Smooth muscle cell (in vitro differentiated cells): ENCODE data around the gene CCDC51. TPM values are rescaled to one million over a fixed set of nuclear protein-coding genes. Genes with fewer than 3 reads are reported as not detected.
"Not testable (repeated sequence)": the region's sequence is repeated elsewhere in the genome, so short reads cannot be mapped to it uniquely, and the experiment has no call there.

Experiments used
- DNase-seq: peaks from one replicate; lab custom pipeline; 2025; ENCODE audit not compliant: unreplicated experiment; lab: John Stamatoyannopoulos, UW
- H2AFZ ChIP-seq: fragments of 200-600 bp; sonication (generic); 2 replicates; pipeline ENCODE4 v1.6.0; 2016; ENCODE audit warnings: antibody characterized with exemption, low read depth, mild to moderate bottlenecking
- H3F3A ChIP-seq: fragments of 200-600 bp; sonication (generic); 2 replicates; pipeline ENCODE4 v1.6.0; 2017; ENCODE audit warnings: antibody characterized with exemption, low read depth
- H3K27ac ChIP-seq: fragments of 200-600 bp; sonication (generic); 2 replicates; pipeline ENCODE4 v1.5.1; 2016; ENCODE audit warnings: low read depth, mild to moderate bottlenecking
- H3K27me3 ChIP-seq: fragments of 200-600 bp; sonication (generic); 2 replicates; pipeline ENCODE4 v1.6.1; 2016; ENCODE audit warnings: low read depth, mild to moderate bottlenecking
- H3K36me3 ChIP-seq: fragments of 200-600 bp; sonication (generic); 2 replicates; pipeline ENCODE4 v1.5.1; 2016; ENCODE audit warnings: low read depth
- H3K4me1 ChIP-seq: fragments of 200-600 bp; sonication (generic); 2 replicates; pipeline ENCODE4 v1.5.1; 2016; ENCODE audit warnings: low read depth
- H3K4me2 ChIP-seq: fragments of 200-600 bp; sonication (generic); 2 replicates; pipeline ENCODE4 v1.6.0; 2016; ENCODE audit warnings: mild to moderate bottlenecking
- H3K4me3 ChIP-seq: fragments of 200-600 bp; sonication (generic); 2 replicates; pipeline ENCODE4 v1.5.1; 2016; ENCODE audit warnings: mild to moderate bottlenecking
- H3K79me2 ChIP-seq: fragments of 200-600 bp; sonication (generic); 2 replicates; pipeline ENCODE4 v1.6.0; 2016; ENCODE audit warnings: low read depth, mild to moderate bottlenecking
- H3K9ac ChIP-seq: fragments of 200-600 bp; sonication (generic); 2 replicates; pipeline ENCODE4 v1.6.0; 2016; ENCODE audit warnings: low read depth
- H3K9me3 ChIP-seq: fragments of 200-600 bp; sonication (generic); replicated peaks from 2 replicates; pipeline ENCODE4 v1.5.1; 2016; ENCODE audit warnings: low read depth
- H4K20me1 ChIP-seq: fragments of 200-600 bp; sonication (generic); 2 replicates; pipeline ENCODE4 v1.6.0; 2016; ENCODE audit warnings: low read depth
- WGBS: methylation state at CpG from one replicate; pipeline ENCODE4 v1.1.7; 2016; ENCODE audit warnings: low lambda C conversion rate; 5-methylcytosine and 5-hydroxymethylcytosine counted together
- polyA plus RNA-seq: library from polyadenylated mRNA; unstranded; fragments of >200 nt; fragmentation: Nextera tagmentation; extraction: Ambion mirVana; gene quantifications from 2 replicates; pipeline ENCODE4 v1.2.1, GENCODE V29; 2016
- total RNA-seq: library from RNA; depleted of rRNA; stranded (reverse); fragments of >200 nt; gene quantifications from 2 replicates; pipeline ENCODE4 v1.2.3, GENCODE V29; 2014
- TF ChIP-seq, protein P1 (sequence below): fragments of 200-600 bp; sonication (generic); IDR thresholded peaks from 2 replicates; pipeline ENCODE4 v1.5.1; 2017; ENCODE audit warnings: borderline replicate concordance, mild to moderate bottlenecking, antibody characterized with exemption; ENCODE audit not compliant: insufficient read depth, poor library complexity, severe bottlenecking

The CCDC51 gene
- total and polyA plus RNA-seq, 2 experiments from 2014 or later = 9.0 to 18.3 TPM

GRCh38 chr3:48464713-48465221, 24.8 kb upstream of the CCDC51 start:
- H3K4me2 ChIP-seq = no peak overlapping the region
- no peak overlapping the region for H3K4me3 ChIP-seq
- DNase-seq = no peak
- peak overlapping the region; percentile 58 for H3K9ac ChIP-seq
- H3K9me3 ChIP-seq = no peaks in the 10 kb centered on the region
- no peak overlapping the region for H2AFZ ChIP-seq
- H3K27ac ChIP-seq = peak overlapping the region; percentile 98
- peaks cover 10% of the 10 kb centered on the region for H3F3A ChIP-seq
- H3K36me3 ChIP-seq = no peaks in the 10 kb centered on the region
- H3K27me3 ChIP-seq = no peaks in the 10 kb centered on the region
- H4K20me1 ChIP-seq = no peaks in the 10 kb centered on the region
- peaks cover 8% of the 10 kb centered on the region for H3K79me2 ChIP-seq
- TF ChIP-seq, protein P1, sequence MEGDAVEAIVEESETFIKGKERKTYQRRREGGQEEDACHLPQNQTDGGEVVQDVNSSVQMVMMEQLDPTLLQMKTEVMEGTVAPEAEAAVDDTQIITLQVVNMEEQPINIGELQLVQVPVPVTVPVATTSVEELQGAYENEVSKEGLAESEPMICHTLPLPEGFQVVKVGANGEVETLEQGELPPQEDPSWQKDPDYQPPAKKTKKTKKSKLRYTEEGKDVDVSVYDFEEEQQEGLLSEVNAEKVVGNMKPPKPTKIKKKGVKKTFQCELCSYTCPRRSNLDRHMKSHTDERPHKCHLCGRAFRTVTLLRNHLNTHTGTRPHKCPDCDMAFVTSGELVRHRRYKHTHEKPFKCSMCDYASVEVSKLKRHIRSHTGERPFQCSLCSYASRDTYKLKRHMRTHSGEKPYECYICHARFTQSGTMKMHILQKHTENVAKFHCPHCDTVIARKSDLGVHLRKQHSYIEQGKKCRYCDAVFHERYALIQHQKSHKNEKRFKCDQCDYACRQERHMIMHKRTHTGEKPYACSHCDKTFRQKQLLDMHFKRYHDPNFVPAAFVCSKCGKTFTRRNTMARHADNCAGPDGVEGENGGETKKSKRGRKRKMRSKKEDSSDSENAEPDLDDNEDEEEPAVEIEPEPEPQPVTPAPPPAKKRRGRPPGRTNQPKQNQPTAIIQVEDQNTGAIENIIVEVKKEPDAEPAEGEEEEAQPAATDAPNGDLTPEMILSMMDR = no peak
- 96% methylated on average over 16 of the region's 17 CpGs for whole genome bisulfite sequencing
- H3K4me1 ChIP-seq = peaks cover 10% of the 10 kb centered on the region

- WGBS = 90% methylated on average over 9 of the region's 9 CpGs
- no peak overlapping the region for H3K4me2 ChIP-seq
- no peak overlapping the region for H2AFZ ChIP-seq
- H3K4me1 ChIP-seq = peaks cover 10% of the 10 kb centered on the region
- no peaks in the 10 kb centered on the region for H3K27me3 ChIP-seq
- H3F3A ChIP-seq = peaks cover 10% of the 10 kb centered on the region
- peaks cover 8% of the 10 kb centered on the region for H3K79me2 ChIP-seq
- TF ChIP-seq, protein P1 = no peak
- no peak overlapping the region for H3K4me3 ChIP-seq
- H4K20me1 ChIP-seq = no peaks in the 10 kb centered on the region
- H3K9ac ChIP-seq = no peak overlapping the region
- H3K36me3 ChIP-seq = no peaks in the 10 kb centered on the region
- no peak overlapping the region for H3K27ac ChIP-seq
- no peak for DNase-seq
- no peaks in the 10 kb centered on the region for H3K9me3 ChIP-seq
Measured at GRCh38 chr3:48463703-48464102, 23.8 kb upstream of the CCDC51 start.

DNA sequence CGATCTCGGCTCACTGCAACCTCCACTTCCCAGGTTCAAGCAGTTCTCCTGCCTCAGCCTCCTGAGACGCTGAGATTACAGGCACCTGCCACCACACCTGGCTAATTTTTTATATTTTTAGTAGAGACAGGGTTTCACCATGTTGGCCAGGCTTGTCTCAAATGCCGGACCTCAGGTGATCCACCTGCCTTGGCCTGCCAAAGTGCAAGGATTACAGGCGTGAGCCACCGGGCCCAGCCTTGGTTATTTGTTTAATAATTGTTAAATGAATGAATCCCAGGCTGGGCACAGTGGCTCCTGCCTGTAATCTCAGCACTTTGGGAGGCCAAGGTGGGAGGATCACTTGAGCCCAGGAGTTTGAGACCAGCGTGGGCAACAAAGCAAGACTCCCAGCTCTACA, 21.8 kb upstream of the CCDC51 start:
- H3K27ac ChIP-seq, DNase-seq, H3K9ac ChIP-seq, H3K4me1 ChIP-seq, H3K9me3 ChIP-seq, H3F3A ChIP-seq, H3K79me2 ChIP-seq, H4K20me1 ChIP-seq, H3K36me3 ChIP-seq, H3K27me3 ChIP-seq, H3K4me2 ChIP-seq, H3K4me3 ChIP-seq, H2AFZ ChIP-seq: not testable (repeated sequence)
- WGBS = 95% methylated on average over 7 of the region's 7 CpGs

DNA sequence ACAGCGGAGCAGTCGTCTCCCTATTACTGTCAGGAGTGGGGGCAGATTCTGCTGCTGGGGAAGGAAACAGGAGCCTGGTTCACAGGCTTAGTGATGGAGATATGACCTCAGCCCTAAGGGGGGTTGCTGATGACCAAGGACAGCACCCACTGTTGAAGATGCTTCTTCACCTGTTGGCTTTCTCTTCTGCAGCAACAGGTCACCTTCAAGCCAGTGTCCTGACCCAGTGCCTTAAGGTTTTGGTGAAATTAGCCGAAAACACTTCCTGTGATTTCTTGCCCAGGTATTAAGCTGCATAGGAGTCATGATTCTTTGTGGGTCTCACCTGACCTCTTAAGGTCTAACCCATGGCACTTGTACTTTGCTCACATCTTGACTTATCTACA, 20.6 kb upstream of the CCDC51 start:
- Histone ChIP-seq H3K9me3 (no peaks in the 10 kb centered on the region), H3K27me3 (no peaks in the 10 kb centered on the region), H3K4me3 (no peak overlapping the region), H4K20me1 (no peaks in the 10 kb centered on the region), H3F3A (no peaks in the 10 kb centered on the region), H3K9ac (no peak overlapping the region), H3K4me2 (no peak overlapping the region), H3K27ac (no peak overlapping the region), H2AFZ (no peak overlapping the region), H3K79me2 (no peaks in the 10 kb centered on the region), H3K36me3 (no peaks in the 10 kb centered on the region), H3K4me1 (no peaks in the 10 kb centered on the region)
- TF ChIP-seq, protein P1 = no peak
- 100% methylated on average over 3 of the region's 3 CpGs for WGBS
- DNase-seq = no peak
